HepG2 (cell line): ENCODE measurements around the gene BOLL. TPM values are rescaled to one million over a fixed set of nuclear protein-coding genes. Genes with fewer than 3 reads are reported as not detected.

ENCODE experiments used
- ATF3 ChIP-seq: sonication (generic); formaldehyde crosslinking; IDR thresholded peaks from 2 replicates; pipeline ENCODE4 v1.4.0; 2020; ENCODE audit warnings: missing genetic modification reagents
- CENPBD1 ChIP-seq: sonication (generic); formaldehyde crosslinking; IDR thresholded peaks from 2 replicates; pipeline ENCODE4 v1.8.0; 2022; ENCODE audit warnings: missing genetic modification reagents, low read depth, mild to moderate bottlenecking, borderline replicate concordance
- CSRNP1 ChIP-seq: sonication (generic); formaldehyde crosslinking; IDR thresholded peaks from 2 replicates; pipeline ENCODE4 v1.8.1; 2023; ENCODE audit warnings: mild to moderate bottlenecking, missing genetic modification reagents
- EEA1 ChIP-seq: sonication (generic); formaldehyde crosslinking; IDR thresholded peaks from 2 replicates; pipeline ENCODE4 v1.5.1; 2020; ENCODE audit warnings: mild to moderate bottlenecking, missing genetic modification reagents, borderline replicate concordance
- ELF1 ChIP-seq: sonication (generic); formaldehyde crosslinking; IDR thresholded peaks from 2 replicates; pipeline ENCODE4 v1.4.0; 2020; ENCODE audit warnings: missing genetic modification reagents
- ETV6 ChIP-seq: sonication (generic); formaldehyde crosslinking; conservative IDR thresholded peaks from 2 replicates; pipeline ENCODE4 v1.4.0; 2020; ENCODE audit warnings: missing genetic modification reagents
- HMG20A ChIP-seq: IDR thresholded peaks from 2 replicates; pipeline ENCODE4 v1.6.1; 2016; ENCODE audit warnings: borderline replicate concordance
- KMT2A ChIP-seq: sonication (generic); formaldehyde crosslinking; IDR thresholded peaks from 2 replicates; pipeline ENCODE4 v1.4.0; 2020; ENCODE audit warnings: missing genetic modification reagents
- MBNL3 ChIP-seq: fragments of 250-450 bp; sonication (Bioruptor Pico); conservative IDR thresholded peaks from 2 replicates; pipeline ENCODE4 v1.8.0; 2022; ENCODE audit warnings: mild to moderate bottlenecking, inconsistent platforms
- NFKB2 ChIP-seq: sonication (generic); formaldehyde crosslinking; IDR thresholded peaks from 2 replicates; pipeline ENCODE4 v1.4.0; 2020; ENCODE audit warnings: missing genetic modification reagents, borderline replicate concordance
- PAX8 ChIP-seq: sonication (generic); formaldehyde crosslinking; IDR thresholded peaks from 2 replicates; pipeline ENCODE4 v1.8.0; 2022; ENCODE audit warnings: mild to moderate bottlenecking, missing genetic modification reagents, borderline replicate concordance
- POGK ChIP-seq: sonication (generic); formaldehyde crosslinking; conservative IDR thresholded peaks from 2 replicates; pipeline ENCODE4 v1.8.0; 2022; ENCODE audit warnings: mild to moderate bottlenecking, moderate library complexity, missing genetic modification reagents
- SNRNP70 ChIP-seq: fragments of 200-400 bp; formaldehyde crosslinking; IDR thresholded peaks from 2 replicates; pipeline ENCODE4 v1.6.1; 2017; ENCODE audit warnings: mild to moderate bottlenecking, low read depth, low read length, moderate library complexity
- THAP11 ChIP-seq: IDR thresholded peaks from 2 replicates; pipeline ENCODE4 v1.6.1; 2016; ENCODE audit warnings: missing biosample characterization, missing genetic modification reagents
- THRA ChIP-seq: sonication (generic); formaldehyde crosslinking; IDR thresholded peaks from 2 replicates; pipeline ENCODE4 v1.4.0; 2020; ENCODE audit warnings: missing genetic modification reagents, borderline replicate concordance
- XRCC5 ChIP-seq: fragments of 200-400 bp; formaldehyde crosslinking; optimal IDR thresholded peaks from 2 replicates; pipeline ENCODE3; 2017; ENCODE audit warnings: mild to moderate bottlenecking, low read length
- ZBTB20 ChIP-seq: sonication (generic); formaldehyde crosslinking; IDR thresholded peaks from 2 replicates; pipeline ENCODE4 v1.8.1; 2023; ENCODE audit warnings: missing genetic modification reagents, low read depth, mild to moderate bottlenecking, borderline replicate concordance
- ZBTB26 ChIP-seq: IDR thresholded peaks from 2 replicates; pipeline ENCODE4 v1.6.1; 2016; ENCODE audit warnings: missing compliant biosample characterization, missing genetic modification reagents, borderline replicate concordance
- ZNF282 ChIP-seq: fragments of 450-650 bp; IDR thresholded peaks from 2 replicates; pipeline ENCODE4 v1.6.1; 2018; ENCODE audit not compliant: partially characterized antibody
- ZNF350 ChIP-seq: sonication (generic); formaldehyde crosslinking; IDR thresholded peaks from 2 replicates; pipeline ENCODE4 v1.4.0; 2020; ENCODE audit warnings: mild to moderate bottlenecking, low read depth, missing genetic modification reagents, borderline replicate concordance
- ZNF670 ChIP-seq: sonication (generic); formaldehyde crosslinking; IDR thresholded peaks from 2 replicates; pipeline ENCODE4 v1.8.0; 2022; ENCODE audit warnings: mild to moderate bottlenecking, missing genetic modification reagents, borderline replicate concordance
- ZNF776 ChIP-seq: sonication (generic); formaldehyde crosslinking; IDR thresholded peaks from 2 replicates; pipeline ENCODE4 v1.4.0; 2020; ENCODE audit warnings: mild to moderate bottlenecking, missing genetic modification reagents
- polyA plus RNA-seq, 8 experiments: library from polyadenylated mRNA; depleted of rRNA in 3 of 8; stranded (reverse) in 7 of 8; unstranded in 1 of 8; fragments of >200 nt; fragmentation: Illumina TruSeq in 4 of 8; extraction: Trizol in 4 of 8; gene quantifications; 2 replicates each; pipeline versions ENCODE4 v1.2.1 to v1.2.3, GENCODE V29; 2011 to 2016; ENCODE audit warnings: low read depth in 4 of 8, missing spikeins in 1 of 8, mixed read lengths in 1 of 8; ENCODE audit not compliant: insufficient read depth in 1 of 8
- total RNA-seq, 5 experiments: library from RNA; depleted of rRNA; stranded (reverse); fragments of >200 nt; fragmentation: Illumina TruSeq; extraction: Trizol; gene quantifications; 2 replicates each; pipeline ENCODE4 v1.2.3, GENCODE V29; 2016; ENCODE audit warnings: low read depth in 1 of 5

Gene BOLL
- total and polyA plus RNA-seq, 2 of the 13 experiments (the other 11 are each of a cell fraction or from before 2014, with no cell fraction given): not detected

GRCh38 chr2:197705121-197705911 is 79.8 kb downstream of the BOLL start, which contains the start of gene MARS2 (continued):
- TF ChIP-seq ETV6 (CRISPR knock-in tag): peak; percentile 86
- TF ChIP-seq PAX8 (CRISPR knock-in tag): no peak
- no peak for TF ChIP-seq SNRNP70
- TF ChIP-seq MBNL3: no peak
- TF ChIP-seq XRCC5: peak; percentile 16
- TF ChIP-seq KMT2A (CRISPR knock-in tag): peak; percentile 91
- TF ChIP-seq HMG20A (CRISPR knock-in tag): peak; percentile 19; the same call in 1 of the 2 replicates
- TF ChIP-seq ZNF282: no peak
- peak; percentile 62; the same call in 1 of the 2 replicates for TF ChIP-seq ZBTB26 (CRISPR knock-in tag)
- TF ChIP-seq ZNF776 (CRISPR knock-in tag): peak; percentile 81; the same call in 1 of the 2 replicates
- TF ChIP-seq EEA1 (CRISPR knock-in tag): 0 out of 2 replicates have a peak, but pooled peaks have one; percentile 81
- TF ChIP-seq THAP11 (CRISPR knock-in tag): peak; percentile 82
- TF ChIP-seq CENPBD1 (CRISPR knock-in tag): no peak
- peak; percentile 88 for TF ChIP-seq ZNF350
- peak; percentile 97 for TF ChIP-seq POGK (CRISPR knock-in tag)
- TF ChIP-seq CSRNP1 (CRISPR knock-in tag): no peak
- TF ChIP-seq NFKB2 (CRISPR knock-in tag): peak; percentile 91; the same call in 1 of the 2 replicates
- peak; percentile 76 for TF ChIP-seq ELF1 (CRISPR knock-in tag)
- 0 out of 2 replicates have a peak, but pooled peaks have one; percentile 33 for TF ChIP-seq ZNF670 (CRISPR knock-in tag)
- TF ChIP-seq THRA (CRISPR knock-in tag): 0 out of 2 replicates have a peak, but pooled peaks have one; percentile 42
- no peak for TF ChIP-seq ATF3
- TF ChIP-seq ZBTB20 (CRISPR knock-in tag): peak; percentile 84; the same call in 1 of the 2 replicates
